Sigmoid colon (tissue), 4 donors: ENCODE measurements around the gene REN.

Experiments
- CTCF ChIP-seq, 4 experiments: fragments of 450-650 bp in 3 of 4; fragments of 200-600 bp in 1 of 4; IDR thresholded peaks; one replicate each; pipeline ENCODE4 v1.5.1; 2016 to 2019; ENCODE audit warnings: antibody characterized with exemption in 4 of 4, mild to moderate bottlenecking in 3 of 4, moderate library complexity in 2 of 4
- EP300 ChIP-seq, 4 donors: sonication (generic); formaldehyde crosslinking; IDR thresholded peaks; one replicate each; pipeline ENCODE4 v1.6.1; 2017; ENCODE audit warnings: antibody characterized with exemption in 4 of 4
- POLR2A ChIP-seq, 2 donors: fragments of 450-650 bp; IDR thresholded peaks; one replicate each; pipeline ENCODE4 v1.6.1; 2016; ENCODE audit warnings: antibody characterized with exemption in 2 of 2, mild to moderate bottlenecking in 2 of 2, moderate library complexity in 2 of 2
- POLR2AphosphoS5 ChIP-seq, 4 donors: sonication (generic); formaldehyde crosslinking; IDR thresholded peaks; one replicate each; pipeline ENCODE4 v1.6.1; 2017; ENCODE audit warnings: antibody characterized with exemption in 4 of 4

GRCh38 chr1:204196068-204196795 lies 30.1 kb upstream of the REN start, which contains the start of gene KISS1:
- no peak for TF ChIP-seq CTCF (IDR thresholded peaks at IDR 0.05)
- TF ChIP-seq EP300 (IDR thresholded peaks at IDR 0.05) = no peak
- no peak for TF ChIP-seq POLR2AphosphoS5 (IDR thresholded peaks at IDR 0.05)
- no peak for TF ChIP-seq POLR2A (IDR thresholded peaks at IDR 0.05)
